Stimulated activated CD4-positive, alpha-beta T cell treated with anti-CD3 and anti-CD28 coated beads, Interleukin-2, amount 100 ng/mL, for 48 hours (primary cell): ENCODE measurements around the gene GCDH.
"Not testable (repeated sequence)": the region's sequence is repeated elsewhere in the genome, so short reads cannot be mapped to it uniquely, and the experiment has no call there.

ENCODE experiments used
- DNase-seq, 2 donors: peaks; one replicate each; pipeline ENCODE4 v3.0.0-alpha.2; 2020

GCDH gene

DNA sequence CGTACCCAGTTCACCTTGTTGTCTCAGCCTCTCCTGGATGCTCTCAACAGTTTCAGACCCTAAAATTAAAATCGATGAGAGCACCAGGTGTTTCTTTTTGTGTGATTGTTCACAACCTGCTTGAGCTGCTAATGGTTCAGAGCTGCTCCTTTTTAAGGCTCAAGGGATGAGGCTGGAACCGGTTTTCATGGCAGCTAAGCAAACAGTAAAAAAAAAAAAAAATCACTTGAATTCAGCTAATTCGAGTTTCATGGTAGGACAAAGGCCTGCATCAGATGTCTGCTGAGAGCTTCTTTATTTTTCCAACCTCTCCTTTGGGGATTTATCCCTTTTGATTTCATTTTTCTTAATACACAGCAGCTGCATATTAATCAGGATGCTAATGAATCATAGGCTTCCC, 21.6 kb downstream of the GCDH start:
- no peak for DNase-seq

DNA sequence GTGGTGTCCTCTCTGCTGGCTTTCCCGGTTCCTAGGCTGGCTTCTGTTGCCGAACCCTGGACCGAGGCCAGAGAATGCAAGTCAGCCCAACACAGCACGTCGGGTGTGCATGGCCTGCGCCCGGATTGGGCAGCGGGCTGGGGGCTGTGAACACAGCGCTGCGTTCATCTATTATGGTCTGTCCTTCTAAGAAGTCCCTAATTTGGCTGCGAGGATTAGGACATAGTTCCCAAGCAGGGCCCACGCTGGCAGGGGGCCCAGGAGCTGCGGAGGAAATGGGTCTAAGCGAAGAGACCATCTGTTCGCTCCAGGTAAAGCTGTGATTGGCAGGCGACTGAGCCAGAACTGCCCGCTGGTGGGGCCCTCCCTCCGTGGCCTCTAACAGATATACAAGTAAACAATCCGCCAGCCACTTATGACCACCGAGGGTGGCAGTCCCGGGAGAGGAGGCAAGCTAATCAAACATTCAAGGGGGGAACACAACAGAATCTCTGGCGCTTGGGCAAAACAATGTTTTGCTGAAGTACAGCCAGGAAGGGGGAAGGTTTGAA, 22.1 kb downstream of the GCDH start:
- no peak for DNase-seq

DNA sequence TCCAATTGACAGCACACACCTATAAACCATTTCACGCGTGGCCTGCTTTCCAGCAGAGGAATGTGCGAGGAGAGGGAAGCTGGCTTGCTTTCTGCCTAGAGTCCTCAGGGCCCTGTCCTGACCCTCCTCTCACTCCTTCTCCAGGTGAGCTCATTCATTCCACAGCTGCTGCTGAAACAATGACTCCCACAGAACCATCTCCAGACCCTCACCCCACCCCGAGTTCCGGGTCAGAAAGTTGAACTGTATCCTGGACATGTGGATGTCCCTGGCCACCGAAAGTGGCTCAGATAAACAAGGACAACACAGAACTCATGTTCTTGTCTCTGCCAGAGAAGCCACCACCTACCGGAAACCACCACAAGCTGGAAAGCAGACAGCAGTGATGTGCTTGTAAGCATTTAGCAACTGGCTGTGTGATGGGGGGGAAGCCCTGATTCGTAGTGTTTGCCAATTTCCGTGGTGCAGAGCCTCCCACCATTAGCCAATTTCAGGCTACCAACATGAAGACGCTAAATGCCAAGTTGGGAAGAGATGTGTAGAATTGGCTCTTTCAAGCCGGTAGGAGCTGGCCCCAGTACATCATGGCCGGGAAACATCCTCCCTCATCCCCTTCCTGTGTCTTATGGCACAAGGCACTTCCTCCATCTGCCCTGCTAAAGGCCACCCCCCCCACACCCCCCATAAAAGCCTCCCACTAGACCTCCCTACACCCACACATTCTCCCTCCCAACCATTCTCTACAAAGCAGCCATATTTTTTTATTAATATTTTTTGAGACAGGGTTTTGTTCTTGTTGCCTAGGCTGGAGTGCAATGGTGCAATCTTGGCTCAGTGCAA, 23.1 kb downstream of the GCDH start:
- no peak for DNase-seq

DNA sequence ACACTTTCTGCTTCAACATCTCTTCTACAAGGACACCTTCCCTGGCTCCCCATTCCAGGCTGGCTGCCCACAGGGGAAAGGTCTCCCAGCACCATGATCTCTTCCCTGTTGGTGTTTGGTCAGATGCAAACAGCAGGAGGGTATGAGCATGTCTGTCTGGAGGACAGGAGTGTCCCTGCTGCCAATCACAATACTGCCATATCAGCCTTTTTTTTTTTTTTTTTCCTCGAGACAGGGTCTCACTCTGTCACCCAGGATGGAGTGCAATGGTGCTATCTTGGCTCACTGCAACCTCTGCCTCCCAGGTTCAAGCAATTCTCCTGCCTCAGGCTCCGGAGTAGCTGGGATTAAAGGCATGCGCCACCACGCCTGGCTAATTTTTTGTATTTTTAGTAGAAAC, 24.9 kb downstream of the GCDH start:
- DNase-seq: not testable (repeated sequence)

DNA sequence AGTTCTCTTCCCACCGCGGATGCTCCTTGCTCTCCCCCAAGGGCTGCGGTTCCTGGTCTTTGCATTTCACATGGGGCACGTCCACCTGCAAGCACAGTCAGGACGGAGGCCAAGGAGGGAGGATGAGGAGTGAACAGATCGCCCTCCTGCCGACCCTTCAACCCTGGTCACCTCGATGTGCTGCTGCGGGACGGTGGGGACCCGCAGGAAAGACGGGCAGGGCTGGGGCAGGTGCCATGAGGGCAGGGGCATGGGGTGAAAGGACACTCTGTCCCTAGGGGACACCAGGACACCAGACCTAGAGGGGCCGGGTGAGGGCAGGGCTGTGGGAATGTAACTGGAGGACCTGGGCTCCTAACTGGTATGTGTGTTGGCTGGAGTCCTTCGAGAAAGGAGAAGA, 27.3 kb downstream of the GCDH start:
- no peak for DNase-seq

DNA sequence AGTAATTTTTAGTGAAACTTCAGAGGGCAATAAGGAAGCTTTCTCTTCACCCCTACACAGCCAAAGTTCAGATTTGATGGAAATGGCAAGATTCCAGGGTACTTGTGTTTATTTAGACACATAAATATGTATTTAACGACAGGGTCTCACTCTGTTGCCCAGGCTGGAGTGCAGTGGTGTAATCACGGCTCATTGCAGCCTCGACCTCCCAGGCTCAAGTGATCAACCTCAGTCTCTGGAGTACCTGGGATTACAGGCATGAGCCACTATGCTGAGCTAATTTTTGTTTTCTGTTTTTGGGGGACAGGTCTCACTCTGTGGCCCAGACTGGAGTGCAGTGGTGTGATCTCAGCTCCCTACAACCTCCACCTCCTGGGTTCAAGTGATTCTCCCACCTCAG, 30.1 kb downstream of the GCDH start:
- no peak for DNase-seq

DNA sequence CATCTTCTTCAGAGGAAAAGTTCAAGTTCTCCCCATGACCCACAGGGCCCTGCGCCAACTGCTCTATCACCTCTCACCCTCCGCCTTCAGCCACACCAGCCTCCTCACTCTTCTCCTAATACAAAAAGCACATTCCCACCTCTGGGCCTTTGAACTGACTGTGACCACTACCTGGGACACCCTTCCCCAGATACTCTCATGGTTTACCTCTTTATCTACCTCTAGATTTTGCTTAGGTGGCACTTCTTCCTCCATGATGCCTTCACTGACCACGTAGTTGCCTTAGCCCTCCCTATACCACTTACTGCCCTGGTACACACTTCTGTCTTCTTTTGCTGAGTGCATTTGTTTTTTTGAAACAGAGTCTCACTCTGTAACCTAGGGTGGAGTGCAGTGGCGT, 32.0 kb downstream of the GCDH start:
- no peak for DNase-seq

DNA sequence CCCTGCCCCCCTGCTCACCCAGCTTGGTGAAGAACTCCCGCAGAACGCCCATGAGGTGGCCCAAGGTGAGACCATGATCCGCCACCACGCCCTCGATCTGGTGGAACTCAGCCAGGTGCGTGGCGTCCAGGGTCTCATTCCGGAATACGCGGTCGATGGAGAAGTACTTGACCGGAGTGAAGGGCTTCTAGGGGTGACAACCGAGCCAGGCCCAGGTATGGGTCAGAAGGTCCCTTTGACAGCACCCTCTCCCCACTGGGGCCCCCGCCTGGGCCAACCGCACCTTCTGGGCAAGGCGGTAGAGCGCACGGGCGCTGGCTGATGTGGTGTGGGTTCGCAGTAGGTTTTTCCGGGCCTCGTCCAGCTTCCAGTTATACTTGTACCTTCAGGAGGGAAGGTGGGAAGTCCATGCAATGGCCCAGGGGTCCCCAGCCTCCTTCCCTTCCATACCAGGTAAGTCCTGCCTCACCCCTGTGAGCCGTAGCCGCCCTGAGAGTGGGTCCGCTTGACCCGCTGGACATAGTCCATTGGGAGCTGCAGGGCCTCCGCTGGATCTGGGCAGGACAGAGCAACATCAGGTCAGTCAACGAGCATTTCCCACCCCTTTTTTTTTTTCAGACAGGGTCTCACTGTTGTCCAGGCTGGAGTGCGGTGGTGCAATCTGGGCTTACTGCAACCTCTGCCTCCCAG, 33.8 kb downstream of the GCDH start:
- DNase-seq: no peak

DNA sequence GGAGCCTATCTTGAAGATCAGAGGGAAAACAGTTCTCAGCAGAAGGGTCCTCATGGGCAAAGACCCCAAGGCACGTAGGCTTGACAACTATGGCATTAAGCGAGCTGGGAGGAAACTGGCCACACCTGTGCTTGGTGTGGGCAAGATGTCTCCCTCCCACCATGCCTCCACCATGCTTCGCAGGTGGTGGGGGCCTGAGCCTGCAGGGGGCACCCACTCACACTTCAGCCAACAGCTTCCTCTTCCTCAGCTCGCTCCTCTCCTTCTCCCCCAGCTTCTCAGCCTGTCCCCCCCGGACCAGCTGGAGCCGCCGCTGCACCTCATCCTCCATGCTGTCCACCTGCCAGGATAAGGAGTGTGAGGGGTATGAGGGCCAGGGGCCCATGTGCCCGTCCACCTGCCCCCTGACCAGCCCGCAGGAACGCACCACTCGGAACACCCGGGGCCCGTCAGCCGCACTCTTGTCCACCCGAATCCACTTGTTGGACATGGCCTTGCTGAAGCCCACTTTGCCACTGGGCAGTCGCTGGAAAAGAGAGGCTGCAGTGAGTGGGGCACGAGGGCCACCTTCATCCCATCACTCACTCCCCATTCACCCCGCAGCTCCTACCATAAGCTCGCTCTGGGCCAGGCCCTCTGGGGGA, 39.2 kb downstream of the GCDH start:
- DNase-seq: no peak

DNA sequence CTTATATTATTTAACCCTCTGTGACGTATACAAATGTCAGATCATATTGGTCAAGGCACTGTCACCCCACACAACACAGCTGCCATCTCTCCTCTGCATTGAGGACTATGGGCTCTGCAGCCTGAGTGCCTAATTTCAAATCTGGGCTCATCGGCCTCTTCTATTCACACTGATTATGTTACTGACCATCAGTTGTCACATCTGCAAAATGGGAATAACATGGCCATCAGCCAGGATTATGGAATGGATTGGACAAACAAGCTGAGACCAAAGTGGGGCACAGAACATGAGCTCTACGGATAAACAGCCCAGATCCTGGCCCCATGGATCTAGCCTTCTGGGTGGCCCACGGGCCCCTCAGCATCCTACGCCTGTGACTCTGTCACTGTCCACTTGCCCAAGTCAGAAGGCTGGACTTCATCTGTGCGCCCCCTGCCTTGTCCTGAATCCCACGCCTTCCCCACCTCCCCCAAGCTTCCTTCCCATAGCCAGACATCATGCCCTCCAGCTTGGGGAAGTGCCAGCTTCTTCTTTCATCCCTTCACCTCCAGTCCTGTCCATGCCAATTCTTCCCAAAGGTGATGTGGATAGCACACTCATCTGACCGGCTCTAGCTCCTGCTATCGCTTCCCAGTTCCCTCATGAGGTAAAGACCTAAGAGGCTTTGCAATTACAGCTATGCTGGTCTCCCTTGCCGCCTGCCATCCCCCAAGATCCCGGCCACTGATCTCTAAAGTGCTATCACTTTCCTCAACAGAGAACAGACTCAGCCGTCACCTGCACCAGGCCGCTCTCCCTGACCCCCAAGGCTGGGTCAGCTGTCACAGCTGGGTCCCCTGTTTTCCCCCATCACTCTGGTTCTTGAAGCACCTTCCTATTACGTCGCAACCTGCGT, 41.7 kb downstream of the GCDH start:
- DNase-seq: no peak

DNA sequence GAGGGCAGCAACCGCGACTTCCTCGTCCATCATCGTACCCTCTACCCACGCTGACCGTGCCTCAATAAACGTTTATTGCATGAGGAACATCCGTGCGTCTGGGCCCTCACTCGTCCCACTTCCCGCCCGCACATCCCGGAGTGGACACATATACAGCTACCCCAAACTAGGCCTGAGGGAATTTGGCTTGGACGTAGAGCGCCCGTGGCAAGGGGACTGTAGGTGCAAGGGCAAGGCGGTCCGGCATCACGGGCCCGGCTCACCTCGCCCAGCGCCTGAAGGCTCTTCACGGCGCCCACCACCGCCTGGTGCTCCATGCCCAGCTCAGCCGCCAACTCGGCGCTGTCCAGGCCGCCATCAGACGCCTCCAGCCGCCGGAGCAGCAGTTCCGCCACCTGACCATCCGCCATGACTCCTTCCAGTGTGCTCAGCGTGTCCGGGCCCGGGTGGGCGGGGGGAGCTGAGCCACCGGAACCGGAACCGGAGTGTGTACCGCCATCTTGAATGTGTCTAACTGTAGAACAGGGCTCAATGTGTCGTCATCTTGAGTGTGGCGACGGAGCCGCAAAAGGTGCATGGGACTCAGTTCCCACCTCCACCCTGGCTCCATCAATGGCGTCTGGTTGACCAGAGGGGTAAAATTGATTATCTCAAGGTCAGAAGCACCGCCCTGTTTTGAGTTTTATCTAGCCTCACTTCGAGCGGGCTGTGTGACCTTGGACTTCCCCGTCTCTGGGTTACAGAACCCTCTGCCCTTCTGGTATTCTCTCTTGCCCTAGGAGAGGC, 42.5 kb downstream of the GCDH start, which contains the start of gene FARSA:
Gene FARSA, minus strand, starts transcription at position 425 of the 786 bp plus-strand sequence. Its CDS starts 15 bp downstream, at position 410.
- DNase-seq: peak; percentile 84 to 90

DNA sequence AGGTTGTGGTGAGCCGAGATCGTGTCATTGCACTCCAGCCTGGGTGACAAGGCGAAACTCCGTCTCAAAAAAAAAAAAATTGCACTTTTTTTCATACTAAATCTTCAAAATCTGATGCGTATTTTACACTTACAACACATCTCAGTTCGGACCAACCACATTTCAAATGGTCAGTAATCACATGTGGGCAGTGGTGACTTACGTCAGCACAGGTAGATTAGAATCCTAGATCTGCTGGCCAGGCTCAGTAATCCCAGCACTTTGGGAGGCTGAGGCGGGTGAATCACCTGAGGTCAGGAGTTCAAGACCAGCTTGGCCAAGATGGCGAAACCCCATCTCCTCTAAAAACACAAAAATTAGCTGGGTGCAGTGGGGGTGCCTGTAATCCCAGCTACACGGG, 44.1 kb downstream of the GCDH start:
- DNase-seq: no peak

DNA sequence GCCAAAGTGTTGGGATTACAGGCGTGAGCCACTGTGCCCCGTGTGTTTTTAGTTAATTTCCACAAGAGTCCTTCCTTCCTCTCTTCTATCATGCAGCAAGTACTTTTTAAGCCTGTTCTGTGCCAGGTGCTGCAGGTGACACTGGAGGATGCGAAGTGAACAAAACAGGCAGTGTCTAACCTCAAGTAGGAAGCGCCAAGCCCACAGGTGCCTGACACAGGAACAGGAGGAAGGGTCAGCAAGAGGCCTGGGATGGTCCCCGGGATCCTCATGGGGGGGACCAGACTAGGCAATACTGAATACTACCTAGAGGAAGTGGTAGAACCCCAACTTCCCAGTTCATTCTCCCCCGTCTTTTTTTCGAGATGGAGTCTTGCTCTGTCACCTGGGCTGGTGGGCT, 45.6 kb downstream of the GCDH start:
- DNase-seq: no peak

DNA sequence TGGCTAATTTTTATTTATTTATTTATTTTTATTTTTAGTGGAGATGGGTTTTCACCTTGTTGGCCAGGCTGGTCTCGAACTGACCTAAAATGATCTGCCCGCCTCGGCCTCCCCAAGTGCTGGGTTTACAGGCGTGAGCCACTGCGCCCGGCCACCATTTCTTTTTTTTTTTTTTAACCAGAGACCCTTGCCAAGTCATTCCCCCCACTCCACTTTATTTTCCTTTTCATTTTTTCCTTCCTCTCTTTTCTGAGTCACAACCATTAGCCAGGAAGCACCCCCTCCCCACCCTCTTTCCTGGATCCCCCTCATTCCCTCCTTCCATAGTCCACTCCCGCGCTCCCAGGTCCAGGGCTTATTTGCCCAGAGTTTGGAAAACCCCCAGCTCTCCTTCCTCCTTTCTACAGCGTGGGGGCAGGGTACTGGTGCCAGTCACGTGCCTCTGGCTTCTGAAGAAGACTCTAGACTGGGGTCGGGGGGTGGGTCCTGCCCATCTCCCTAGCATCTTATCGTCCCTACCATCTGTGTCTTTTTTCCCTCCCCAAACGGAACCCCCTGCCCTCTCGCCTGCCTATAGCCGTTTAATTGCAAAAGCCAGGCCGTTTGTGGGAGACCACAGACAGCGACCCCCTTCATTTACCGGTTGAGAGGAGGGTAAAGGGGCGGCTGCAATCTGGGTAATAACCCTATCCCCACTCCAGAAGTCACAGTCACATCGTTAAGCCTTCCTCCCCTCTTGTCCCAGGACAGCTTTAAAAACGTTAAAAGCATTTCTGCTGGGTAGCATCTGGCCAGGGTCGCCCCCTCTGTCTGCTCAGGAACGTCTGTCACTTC, 46.4 kb downstream of the GCDH start:
- DNase-seq: no peak

DNA sequence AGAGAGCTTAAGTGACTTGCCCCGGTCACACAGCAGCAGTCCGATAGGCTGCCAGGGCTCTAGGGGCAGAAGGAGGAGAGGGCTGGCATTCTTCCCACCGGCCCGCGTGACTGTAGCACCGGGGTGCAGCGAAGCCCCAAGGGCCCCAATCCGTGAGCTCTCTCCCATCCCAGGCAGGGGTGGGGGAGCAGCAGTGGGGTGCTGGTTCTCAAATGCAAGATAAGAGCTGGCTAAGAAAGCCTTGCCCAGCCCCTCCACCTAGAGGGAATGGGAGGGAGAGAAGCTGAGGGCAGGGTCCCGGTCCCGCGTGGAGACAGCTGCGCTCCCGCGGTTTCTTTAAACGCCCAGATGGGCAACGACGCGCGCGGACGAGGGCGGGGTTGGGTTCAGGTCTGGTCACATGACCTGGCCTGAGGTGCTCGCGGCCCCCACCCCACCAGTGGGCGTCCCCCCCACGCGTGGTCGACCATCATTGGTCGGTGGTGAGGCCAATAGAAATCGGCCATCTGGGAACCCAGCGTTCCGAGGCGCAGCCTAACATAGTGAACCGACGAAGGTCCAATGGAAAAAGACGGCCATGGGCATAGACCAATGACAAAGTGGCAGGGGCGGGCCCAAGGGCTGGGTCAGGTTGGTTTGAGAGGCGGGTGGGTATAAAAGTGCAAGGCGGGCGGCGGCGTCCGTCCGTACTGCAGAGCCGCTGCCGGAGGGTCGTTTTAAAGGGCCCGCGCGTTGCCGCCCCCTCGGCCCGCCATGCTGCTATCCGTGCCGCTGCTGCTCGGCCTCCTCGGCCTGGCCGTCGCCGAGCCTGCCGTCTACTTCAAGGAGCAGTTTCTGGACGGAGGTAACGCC, 47.2 kb downstream of the GCDH start, which contains the start of gene CALR:
Gene CALR, plus strand, starts transcription at position 683 of the 852 bp plus-strand sequence. Its CDS starts 71 bp downstream, at position 754.
- peak; percentile 98 for DNase-seq

DNA sequence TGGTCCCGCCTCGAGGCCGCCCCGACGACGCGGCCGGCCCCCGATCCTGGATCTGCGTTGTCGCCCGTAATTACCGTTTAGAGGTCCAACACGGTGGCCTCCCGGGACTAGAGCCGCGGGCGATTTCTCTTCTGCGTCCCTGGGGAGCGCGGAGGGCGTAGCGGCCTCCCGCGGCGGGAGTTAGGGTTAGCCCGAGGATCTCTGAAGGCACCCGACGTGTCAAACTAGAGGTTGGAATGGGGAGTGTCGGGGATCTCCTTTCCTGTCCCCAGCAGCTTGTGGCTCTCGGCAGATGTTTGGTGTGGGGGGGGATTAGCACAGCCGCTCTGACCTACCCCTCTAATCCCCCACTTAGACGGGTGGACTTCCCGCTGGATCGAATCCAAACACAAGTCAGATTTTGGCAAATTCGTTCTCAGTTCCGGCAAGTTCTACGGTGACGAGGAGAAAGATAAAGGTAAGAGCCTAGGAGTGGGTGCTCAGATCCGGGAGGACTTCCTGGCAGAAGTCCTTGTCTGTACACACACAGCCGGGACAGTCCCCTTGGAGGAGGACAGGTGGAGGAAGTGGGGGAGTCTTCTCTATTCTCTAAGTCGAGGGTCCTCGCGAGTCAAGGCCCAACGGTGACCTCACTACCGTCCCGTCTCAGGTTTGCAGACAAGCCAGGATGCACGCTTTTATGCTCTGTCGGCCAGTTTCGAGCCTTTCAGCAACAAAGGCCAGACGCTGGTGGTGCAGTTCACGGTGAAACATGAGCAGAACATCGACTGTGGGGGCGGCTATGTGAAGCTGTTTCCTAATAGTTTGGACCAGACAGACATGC, 48.0 kb downstream of the GCDH start:
- peak in 1 of 2 donors; percentile 26 for DNase-seq

DNA sequence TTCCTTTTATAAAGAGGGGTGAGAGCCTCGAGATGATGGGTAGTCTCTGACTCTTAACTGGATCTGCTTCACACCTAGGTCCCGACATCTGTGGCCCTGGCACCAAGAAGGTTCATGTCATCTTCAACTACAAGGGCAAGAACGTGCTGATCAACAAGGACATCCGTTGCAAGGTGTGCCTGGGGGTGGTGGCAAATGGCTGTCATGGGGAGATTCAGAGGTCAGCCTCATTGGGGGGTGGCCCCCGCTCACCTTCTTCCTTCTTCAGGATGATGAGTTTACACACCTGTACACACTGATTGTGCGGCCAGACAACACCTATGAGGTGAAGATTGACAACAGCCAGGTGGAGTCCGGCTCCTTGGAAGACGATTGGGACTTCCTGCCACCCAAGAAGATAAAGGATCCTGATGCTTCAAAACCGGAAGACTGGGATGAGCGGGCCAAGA, 49.0 kb downstream of the GCDH start:
- no peak for DNase-seq

DNA sequence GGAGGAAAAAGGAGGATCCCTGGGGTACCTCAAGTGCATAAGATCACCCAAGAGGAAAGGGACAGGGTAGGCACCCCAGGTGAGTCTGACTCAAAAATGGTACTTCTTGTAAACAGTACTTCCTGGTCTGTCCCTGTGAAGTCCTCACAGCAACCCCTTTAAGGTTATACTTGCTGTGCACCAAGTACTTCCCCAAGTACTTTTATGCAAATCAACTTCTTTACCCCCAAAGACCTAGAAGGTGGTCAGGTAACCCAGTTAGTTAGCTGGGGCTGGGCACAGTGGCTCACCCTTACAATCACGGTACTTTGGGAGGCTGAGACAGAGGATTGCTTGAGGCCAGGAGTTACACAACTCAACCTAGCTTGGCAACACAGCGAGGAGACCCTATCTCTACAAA, 49.9 kb downstream of the GCDH start:
- DNase-seq: no peak
